Spinal cord (tissue), 10 donors: ENCODE data around the gene GRID1. TPM values are rescaled to one million over a fixed set of nuclear protein-coding genes. Genes with fewer than 3 reads are reported as not detected.

Experiments
- DNase-seq, 6 donors: peaks; one replicate each; pipeline versions ENCODE4 v3.0.0 to v3.0.0-alpha.2; 2013 to 2015; ENCODE audit warnings: low spot score in 6 of 6, low read depth in 4 of 6
- H3K27ac ChIP-seq: one replicate; pipeline ENCODE4 v1.5.1; 2013; ENCODE audit warnings: low read depth, low read length, control low read depth
- H3K27me3 ChIP-seq: one replicate; pipeline ENCODE4 v1.6.1; 2013; ENCODE audit warnings: low read length; ENCODE audit not compliant: control insufficient read depth, insufficient read depth
- H3K36me3 ChIP-seq: one replicate; pipeline ENCODE4 v1.6.1; 2013; ENCODE audit warnings: low read length; ENCODE audit not compliant: control insufficient read depth, insufficient read depth
- H3K4me1 ChIP-seq: one replicate; pipeline ENCODE4 v1.6.1; 2013; ENCODE audit warnings: low read length; ENCODE audit not compliant: control insufficient read depth, insufficient read depth
- H3K4me3 ChIP-seq: one replicate; pipeline ENCODE4 v1.5.1; 2013; ENCODE audit warnings: low read depth, low read length, control low read depth
- H3K9me3 ChIP-seq: one replicate; pipeline ENCODE4 v1.6.1; 2013; ENCODE audit warnings: low read length; ENCODE audit not compliant: control insufficient read depth, insufficient read depth
- WGBS: methylation state at CpG from one replicate; pipeline ENCODE4 v1.1.5; 2013; ENCODE audit warnings: missing lambda C conversion rate; ENCODE audit not compliant: insufficient coverage; 5-methylcytosine and 5-hydroxymethylcytosine counted together
- polyA plus RNA-seq, 2 donors: library from polyadenylated mRNA; unstranded; fragments of 120-200 nt; gene quantifications; one replicate each; pipeline ENCODE4 v1.2.1, GENCODE V29; 2013; ENCODE audit not compliant: insufficient read length in 2 of 2
- total RNA-seq, 2 donors: library from RNA; depleted of rRNA in 1 of 2; stranded (reverse); fragments of 120-200 nt in 1 of 2; fragments of >200 nt in 1 of 2; gene quantifications; one replicate each; pipeline versions ENCODE4 v1.2.3 to v1.2.4, GENCODE V29; 2013 to 2014
- donor health status: healthy.

GRID1 gene
- total and polyA plus RNA-seq, 4 donors, result 7.6 to 30.1 (median 22.2) TPM

DNA sequence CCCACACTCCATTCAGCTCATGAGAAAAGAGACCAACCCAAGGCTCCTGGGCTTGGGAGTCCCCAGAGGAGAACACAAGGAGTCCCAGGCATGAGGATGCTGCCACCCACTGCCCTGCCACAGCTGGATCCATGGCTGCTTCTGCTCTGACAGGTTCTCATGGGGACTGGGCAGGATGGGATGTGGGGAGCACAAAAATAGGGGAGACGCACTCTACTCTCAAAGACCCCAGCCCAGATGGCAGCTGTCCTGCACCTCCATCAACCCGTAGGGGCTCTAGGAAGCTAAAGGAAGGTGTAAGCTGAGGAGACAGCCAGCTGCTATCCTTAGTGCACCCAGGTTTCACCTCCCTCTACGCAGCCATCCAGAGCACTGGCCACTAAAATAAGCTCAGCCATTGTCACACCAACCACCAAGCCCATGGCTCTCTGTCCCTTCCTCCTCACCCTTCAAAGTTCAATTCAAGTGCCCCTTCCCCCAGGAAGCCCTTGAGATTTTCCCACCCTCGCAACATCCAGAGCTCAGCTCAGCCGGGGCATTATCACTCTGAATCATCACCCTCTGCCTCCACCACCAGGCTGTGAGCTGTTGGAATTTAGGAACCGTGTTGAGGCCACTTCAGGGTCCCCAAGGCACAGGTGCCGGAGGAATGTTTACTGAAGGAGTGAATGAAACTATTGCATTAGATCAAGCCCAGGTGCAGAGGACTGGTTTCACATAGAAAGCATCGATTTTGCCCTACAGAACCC, 142.1 kb downstream of the GRID1 start:
- no peaks in the 10 kb centered on the region for H3K36me3 ChIP-seq
- H3K4me3 ChIP-seq, result no peak overlapping the region
- DNase-seq, result no peak
- H3K27me3 ChIP-seq, result no peaks in the 10 kb centered on the region
- WGBS, result 92% methylated on average over 1 of the region's 8 CpGs
- H3K9me3 ChIP-seq, result no peaks in the 10 kb centered on the region
- H3K4me1 ChIP-seq, result peaks cover 52% of the 10 kb centered on the region
- H3K27ac ChIP-seq, result no peak overlapping the region

DNA sequence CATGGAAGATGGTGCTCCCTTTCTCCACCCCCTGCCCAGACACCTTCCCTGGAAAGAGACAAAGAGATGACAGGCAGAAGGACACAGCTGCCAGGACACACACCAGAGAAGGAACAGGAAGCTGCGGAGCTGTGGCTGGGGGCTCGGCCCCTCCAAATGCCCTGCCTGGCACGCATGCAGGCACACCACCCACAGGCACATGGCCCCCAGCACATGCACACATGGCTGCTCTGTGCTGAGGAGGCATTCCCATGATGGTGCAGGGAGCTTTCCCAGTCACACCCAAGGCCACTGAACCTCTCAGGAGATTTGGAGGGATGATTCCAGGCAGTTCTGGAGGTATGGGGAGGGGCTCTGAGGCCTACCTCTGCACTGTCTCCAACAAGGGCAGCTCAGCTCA, 143.3 kb downstream of the GRID1 start:
- WGBS, result 80% methylated on average over 1 of the region's 3 CpGs
- peaks cover 60% of the 10 kb centered on the region for H3K4me1 ChIP-seq
- H3K4me3 ChIP-seq, result no peak overlapping the region
- no peaks in the 10 kb centered on the region for H3K27me3 ChIP-seq
- H3K9me3 ChIP-seq, result no peaks in the 10 kb centered on the region
- no peaks in the 10 kb centered on the region for H3K36me3 ChIP-seq
- no peak for DNase-seq
- no peak overlapping the region for H3K27ac ChIP-seq

DNA sequence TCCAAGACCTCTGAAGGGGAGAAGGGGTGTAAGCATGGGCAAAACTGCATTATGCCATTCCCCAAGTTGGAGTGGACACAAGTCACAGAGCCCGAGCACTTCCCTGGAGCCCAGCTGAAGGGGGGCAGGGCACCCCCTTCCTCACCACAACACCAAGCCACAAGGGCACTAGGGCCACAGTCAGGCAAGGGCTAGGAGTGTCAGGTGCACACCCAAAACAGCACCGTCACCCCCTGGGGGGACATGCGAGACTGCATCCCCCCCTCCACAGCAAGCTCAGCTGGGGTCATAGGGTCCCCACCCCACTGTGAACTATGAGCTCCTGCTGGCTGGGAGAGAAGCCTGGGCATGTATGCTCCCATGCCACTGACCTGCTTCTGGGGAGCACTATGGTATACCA, 143.9 kb downstream of the GRID1 start:
- peaks cover 64% of the 10 kb centered on the region for H3K4me1 ChIP-seq
- no peaks in the 10 kb centered on the region for H3K9me3 ChIP-seq
- 94% methylated on average over 3 of the region's 3 CpGs for WGBS
- H3K27ac ChIP-seq, result no peak overlapping the region
- H3K27me3 ChIP-seq, result no peaks in the 10 kb centered on the region
- no peak overlapping the region for H3K4me3 ChIP-seq
- no peak for DNase-seq
- no peaks in the 10 kb centered on the region for H3K36me3 ChIP-seq

DNA sequence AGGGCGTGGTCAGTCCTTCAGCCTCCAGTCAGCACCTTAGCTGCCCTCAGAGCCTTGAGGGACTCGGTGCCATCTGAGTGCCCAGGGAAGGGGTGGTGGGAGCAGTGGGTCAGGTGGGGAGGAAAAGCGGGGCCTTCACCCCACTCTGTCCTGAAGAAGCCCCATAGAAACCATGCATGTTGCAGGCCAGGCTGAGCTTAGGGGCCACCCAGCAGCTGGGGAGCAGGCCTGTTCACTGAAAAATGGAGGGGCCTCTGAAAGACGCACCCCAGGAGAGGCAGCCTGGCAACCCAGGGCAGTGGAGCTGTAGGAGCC, 144.3 kb downstream of the GRID1 start:
- no peak overlapping the region for H3K27ac ChIP-seq
- WGBS, result 93% methylated on average over 3 of the region's 4 CpGs
- H3K4me1 ChIP-seq, result peaks cover 64% of the 10 kb centered on the region

DNA sequence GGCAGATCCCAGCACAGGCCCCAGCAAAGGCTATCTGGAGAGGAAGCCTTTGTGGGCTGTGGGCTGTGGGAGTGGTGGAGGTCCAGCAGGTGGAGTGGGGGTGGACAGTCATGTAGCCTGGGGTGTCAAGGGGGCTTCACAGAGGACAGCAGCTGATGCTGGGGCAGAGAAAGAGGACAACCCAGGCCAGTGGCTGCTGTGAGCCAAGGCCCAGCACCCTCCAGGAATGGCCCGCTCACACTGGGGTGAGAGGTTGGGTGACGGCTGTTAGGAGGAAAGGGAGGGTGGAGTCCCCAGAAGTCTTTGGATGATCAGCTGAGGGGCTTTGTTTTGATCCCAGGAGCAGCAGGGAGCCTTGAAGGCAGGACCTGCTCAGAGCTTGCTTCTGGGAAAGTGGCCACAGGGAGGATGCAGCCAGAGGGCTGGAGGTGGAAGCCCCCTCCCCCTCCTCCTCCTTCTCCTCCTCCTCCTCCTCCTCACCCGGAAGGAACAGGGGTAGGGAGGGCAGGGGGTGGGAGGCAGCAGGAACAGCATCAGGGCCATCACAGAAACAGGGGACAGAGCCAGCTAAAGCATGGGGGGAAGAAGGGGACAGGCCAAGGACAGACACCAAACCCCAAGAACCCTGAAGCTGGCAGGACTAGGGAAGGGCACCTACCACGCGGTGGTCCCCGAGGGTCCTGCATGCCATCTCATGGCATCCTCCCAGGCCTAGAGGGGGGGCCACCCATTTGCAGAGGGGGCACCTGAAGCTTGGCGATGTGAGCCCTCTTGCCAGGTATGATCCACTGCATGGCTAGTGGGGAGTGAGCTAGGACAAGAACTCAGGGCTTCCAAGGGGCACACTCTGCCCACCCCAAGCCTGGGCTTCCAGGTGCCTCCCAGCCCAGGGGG, 144.9 kb downstream of the GRID1 start:
- DNase-seq, result no peak
- Histone ChIP-seq H3K4me3 (no peak overlapping the region), H3K4me1 (peaks cover 61% of the 10 kb centered on the region), H3K27me3 (no peaks in the 10 kb centered on the region), H3K9me3 (no peaks in the 10 kb centered on the region), H3K27ac (no peak overlapping the region), H3K36me3 (no peaks in the 10 kb centered on the region)
- 88% methylated on average over 6 of the region's 7 CpGs for WGBS

More for the DNA sequence above, 144.3 kb downstream of the GRID1 start:
- no peak for DNase-seq
- Histone ChIP-seq H3K4me3 (no peak overlapping the region), H3K36me3 (no peaks in the 10 kb centered on the region), H3K27me3 (no peaks in the 10 kb centered on the region), H3K9me3 (no peaks in the 10 kb centered on the region)

DNA sequence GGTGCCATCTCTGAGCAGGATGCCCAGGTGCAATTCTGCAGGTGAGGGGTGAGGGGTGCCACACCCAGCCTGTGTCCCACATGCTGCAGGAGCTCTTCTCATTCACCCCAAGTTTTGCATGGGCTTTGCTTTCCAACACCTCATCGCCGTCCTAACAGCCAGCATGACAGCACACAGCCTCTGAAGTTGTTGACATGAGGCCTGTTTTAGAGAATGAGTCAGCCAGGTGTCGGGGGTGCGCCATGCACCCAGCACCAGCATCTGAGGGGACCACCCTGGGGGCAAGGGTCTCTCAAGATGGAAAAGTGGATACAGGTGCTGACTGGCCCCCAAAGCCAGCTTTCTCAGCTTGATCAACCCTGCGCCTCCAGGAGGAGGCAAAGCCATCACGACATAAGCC, 146.0 kb downstream of the GRID1 start:
- Histone ChIP-seq H3K27ac (no peak overlapping the region), H3K36me3 (no peaks in the 10 kb centered on the region), H3K4me1 (peaks cover 61% of the 10 kb centered on the region), H3K27me3 (no peaks in the 10 kb centered on the region), H3K9me3 (no peaks in the 10 kb centered on the region), H3K4me3 (no peak overlapping the region)
- no peak for DNase-seq
- WGBS, result 93% methylated on average over 6 of the region's 6 CpGs

DNA sequence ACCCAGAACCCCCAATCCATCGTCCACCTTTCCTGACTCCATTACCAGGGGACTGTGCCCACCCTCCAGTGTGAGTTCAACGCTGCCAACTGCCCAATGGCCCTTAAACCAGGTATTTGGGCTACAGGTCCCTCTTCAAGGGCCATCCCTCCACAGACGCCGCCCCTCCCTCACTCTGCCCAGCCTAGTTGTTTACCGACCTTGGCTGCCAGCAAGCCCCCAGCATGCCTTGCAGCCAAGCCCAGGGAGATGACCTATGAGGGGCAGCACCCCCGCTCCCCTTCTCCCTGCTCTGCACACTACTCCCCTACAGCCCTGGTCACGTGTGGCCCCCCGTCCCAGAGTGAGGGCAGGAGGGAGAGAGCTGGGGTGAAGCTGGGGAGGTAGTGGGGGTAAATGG, 147.3 kb downstream of the GRID1 start:
- 75% methylated on average over 5 of the region's 8 CpGs for WGBS
- H3K27ac ChIP-seq, result no peak overlapping the region
- H3K9me3 ChIP-seq, result no peaks in the 10 kb centered on the region

DNA sequence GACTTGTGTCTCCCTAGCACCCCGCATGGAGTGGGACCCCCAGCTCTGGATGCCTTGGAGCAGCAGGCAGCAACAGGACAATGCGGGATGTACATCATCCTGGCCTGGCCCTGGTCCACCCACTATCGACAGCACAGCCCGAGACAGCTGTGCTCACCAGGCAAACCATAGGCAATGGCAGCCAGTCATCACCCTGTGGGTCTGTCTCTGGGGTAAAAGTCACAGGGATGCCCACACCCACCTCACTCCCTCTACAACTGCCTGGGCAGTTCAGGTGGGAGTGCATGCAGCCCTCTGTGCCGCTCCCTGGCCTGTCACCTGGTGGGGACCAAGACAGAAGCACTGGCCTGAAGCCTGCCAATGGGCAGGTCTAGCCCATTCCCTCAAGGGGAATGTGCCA, 147.8 kb downstream of the GRID1 start:
- Histone ChIP-seq H3K36me3 (no peaks in the 10 kb centered on the region), H3K9me3 (no peaks in the 10 kb centered on the region), H3K4me3 (no peak overlapping the region), H3K4me1 (peaks cover 58% of the 10 kb centered on the region), H3K27ac (no peak overlapping the region), H3K27me3 (peaks cover 2% of the 10 kb centered on the region)
- DNase-seq, result no peak
- WGBS, result 76% methylated on average over 5 of the region's 5 CpGs

More for the DNA sequence above, 147.3 kb downstream of the GRID1 start:
- no peak for DNase-seq
- Histone ChIP-seq H3K27me3 (peaks cover 2% of the 10 kb centered on the region), H3K4me1 (peaks cover 58% of the 10 kb centered on the region), H3K4me3 (no peak overlapping the region), H3K36me3 (no peaks in the 10 kb centered on the region)

DNA sequence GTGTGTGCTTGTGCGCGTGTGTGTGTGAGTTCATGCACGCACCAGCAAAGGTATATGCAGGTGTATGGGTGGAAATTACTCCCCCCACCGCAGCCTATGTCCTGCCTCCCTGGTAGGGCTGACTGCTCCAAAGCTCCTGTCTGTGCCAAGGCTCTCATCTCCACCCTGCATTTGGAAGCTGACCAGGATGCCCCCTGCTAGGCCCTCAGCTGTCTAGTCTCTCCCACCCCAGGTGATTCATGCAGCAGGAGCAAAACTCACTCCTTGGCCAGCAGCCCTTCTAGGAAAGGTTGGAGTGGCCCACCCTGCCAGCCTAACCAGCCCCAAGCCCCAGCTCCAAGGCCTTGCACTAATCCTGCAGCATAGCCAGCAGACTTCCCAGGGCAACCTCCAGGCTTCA, 148.4 kb downstream of the GRID1 start:
- Histone ChIP-seq H3K4me3 (no peak overlapping the region), H3K4me1 (peaks cover 58% of the 10 kb centered on the region), H3K36me3 (no peaks in the 10 kb centered on the region), H3K9me3 (no peaks in the 10 kb centered on the region), H3K27ac (no peak overlapping the region), H3K27me3 (peaks cover 2% of the 10 kb centered on the region)
- DNase-seq, result no peak
- no CpG with 5 or more reads among the region's 4 CpGs for WGBS
